Measurements from ENCODE around the gene NEURL1.

The NEURL1 gene

DNA sequence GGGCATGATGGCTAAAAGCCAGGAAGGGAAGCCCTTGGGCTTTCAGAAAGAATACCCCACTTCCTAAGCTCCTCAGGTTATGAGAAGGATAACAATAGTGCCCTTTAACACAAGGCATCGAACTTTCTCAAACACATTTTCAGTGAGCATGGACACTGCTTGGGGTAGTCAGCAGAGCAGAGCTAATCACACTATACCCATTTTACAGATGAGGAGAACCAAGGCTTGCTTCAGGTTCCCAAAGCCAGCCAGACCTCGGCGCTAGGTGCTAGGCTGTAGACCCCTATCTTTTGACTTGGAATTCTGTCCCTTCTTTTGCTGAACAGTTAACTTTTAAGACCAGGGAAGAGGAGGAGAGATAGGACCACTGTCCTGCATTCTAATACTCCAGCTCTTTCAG is 1.8 kb downstream of the NEURL1 start:
- TF ChIP-seq, protein P1, sequence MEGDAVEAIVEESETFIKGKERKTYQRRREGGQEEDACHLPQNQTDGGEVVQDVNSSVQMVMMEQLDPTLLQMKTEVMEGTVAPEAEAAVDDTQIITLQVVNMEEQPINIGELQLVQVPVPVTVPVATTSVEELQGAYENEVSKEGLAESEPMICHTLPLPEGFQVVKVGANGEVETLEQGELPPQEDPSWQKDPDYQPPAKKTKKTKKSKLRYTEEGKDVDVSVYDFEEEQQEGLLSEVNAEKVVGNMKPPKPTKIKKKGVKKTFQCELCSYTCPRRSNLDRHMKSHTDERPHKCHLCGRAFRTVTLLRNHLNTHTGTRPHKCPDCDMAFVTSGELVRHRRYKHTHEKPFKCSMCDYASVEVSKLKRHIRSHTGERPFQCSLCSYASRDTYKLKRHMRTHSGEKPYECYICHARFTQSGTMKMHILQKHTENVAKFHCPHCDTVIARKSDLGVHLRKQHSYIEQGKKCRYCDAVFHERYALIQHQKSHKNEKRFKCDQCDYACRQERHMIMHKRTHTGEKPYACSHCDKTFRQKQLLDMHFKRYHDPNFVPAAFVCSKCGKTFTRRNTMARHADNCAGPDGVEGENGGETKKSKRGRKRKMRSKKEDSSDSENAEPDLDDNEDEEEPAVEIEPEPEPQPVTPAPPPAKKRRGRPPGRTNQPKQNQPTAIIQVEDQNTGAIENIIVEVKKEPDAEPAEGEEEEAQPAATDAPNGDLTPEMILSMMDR (IDR thresholded peaks at IDR 0.05), result no peak
- DNase-seq (ENCODE audit: low spot score), result no peak
- Histone ChIP-seq H3K27ac (no peak overlapping the region), H3K4me3 (no peak overlapping the region)

GRCh38 chr10:103497161-103497915 is 3.8 kb downstream of the NEURL1 start:
- Histone ChIP-seq H3K27ac (no peak overlapping the region), H3K4me3 (no peak overlapping the region)
- TF ChIP-seq, protein P1 (IDR thresholded peaks at IDR 0.05), result no peak
- DNase-seq (ENCODE audit: low spot score), result no peak

GRCh38 chr10:103498936-103499638 is 5.6 kb downstream of the NEURL1 start:
- TF ChIP-seq, protein P1 (IDR thresholded peaks at IDR 0.05), result no peak
- Histone ChIP-seq H3K4me3 (no peak overlapping the region), H3K27ac (no peak overlapping the region)
- no peak for DNase-seq (ENCODE audit: low spot score)

DNA sequence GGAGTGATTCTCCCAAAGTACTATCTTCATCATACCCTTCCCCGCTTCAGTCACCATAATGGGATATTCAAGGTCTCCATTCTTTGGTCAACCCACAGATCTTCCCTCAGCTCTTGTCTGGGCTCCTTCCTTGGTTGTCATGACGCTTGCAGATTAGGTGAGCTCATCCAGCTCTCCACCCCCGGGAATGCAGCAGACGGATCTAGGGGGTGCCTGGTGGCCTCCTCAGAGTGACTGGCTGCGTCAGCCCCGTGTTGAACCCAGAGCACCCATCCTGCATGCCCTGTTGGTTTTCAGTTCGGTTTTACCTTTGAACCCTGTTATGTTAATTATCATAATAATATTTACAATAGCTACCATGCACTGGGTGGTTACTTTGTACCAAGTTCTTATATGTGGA is 6.4 kb downstream of the NEURL1 start:
- TF ChIP-seq, protein P1 (IDR thresholded peaks at IDR 0.05), result no peak
- Histone ChIP-seq H3K4me3 (no peak overlapping the region), H3K27ac (no peak overlapping the region)
- no peak for DNase-seq (ENCODE audit: low spot score)

GRCh38 chr10:103500481-103500880 is 7.0 kb downstream of the NEURL1 start:
- H3K4me3 ChIP-seq, result no peak overlapping the region
- H3K27ac ChIP-seq, result no peak overlapping the region
- no peak for DNase-seq (ENCODE audit: low spot score)
- TF ChIP-seq, protein P1 (IDR thresholded peaks at IDR 0.05), result no peak

- Histone ChIP-seq H3K4me3 (no peak overlapping the region), H3K27ac (no peak overlapping the region)
- no peak for DNase-seq (ENCODE audit: low spot score)
- TF ChIP-seq, protein P1 (IDR thresholded peaks at IDR 0.05), result no peak
Observed at GRCh38 chr10:103501186-103501585, 7.7 kb downstream of the NEURL1 start.

All from coronary artery (tissue), 2 donors.